ENCODE results near the gene ZSCAN5B. TPM values are rescaled to one million over a fixed set of nuclear protein-coding genes. Genes with fewer than 3 reads are reported as not detected.

Gene ZSCAN5B
- total RNA-seq, 1 donor from 2014 or later, result not detected

GRCh38 chr19:56161534-56161933 lies 36.0 kb downstream of the ZSCAN5B start:
- TF ChIP-seq, protein P1, sequence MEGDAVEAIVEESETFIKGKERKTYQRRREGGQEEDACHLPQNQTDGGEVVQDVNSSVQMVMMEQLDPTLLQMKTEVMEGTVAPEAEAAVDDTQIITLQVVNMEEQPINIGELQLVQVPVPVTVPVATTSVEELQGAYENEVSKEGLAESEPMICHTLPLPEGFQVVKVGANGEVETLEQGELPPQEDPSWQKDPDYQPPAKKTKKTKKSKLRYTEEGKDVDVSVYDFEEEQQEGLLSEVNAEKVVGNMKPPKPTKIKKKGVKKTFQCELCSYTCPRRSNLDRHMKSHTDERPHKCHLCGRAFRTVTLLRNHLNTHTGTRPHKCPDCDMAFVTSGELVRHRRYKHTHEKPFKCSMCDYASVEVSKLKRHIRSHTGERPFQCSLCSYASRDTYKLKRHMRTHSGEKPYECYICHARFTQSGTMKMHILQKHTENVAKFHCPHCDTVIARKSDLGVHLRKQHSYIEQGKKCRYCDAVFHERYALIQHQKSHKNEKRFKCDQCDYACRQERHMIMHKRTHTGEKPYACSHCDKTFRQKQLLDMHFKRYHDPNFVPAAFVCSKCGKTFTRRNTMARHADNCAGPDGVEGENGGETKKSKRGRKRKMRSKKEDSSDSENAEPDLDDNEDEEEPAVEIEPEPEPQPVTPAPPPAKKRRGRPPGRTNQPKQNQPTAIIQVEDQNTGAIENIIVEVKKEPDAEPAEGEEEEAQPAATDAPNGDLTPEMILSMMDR (IDR thresholded peaks at IDR 0.05), result no peak
- Mint-ChIP-seq H3K4me1 (ENCODE audit: unreplicated experiment) (no peaks in the 10 kb centered on the region), H3K27ac (ENCODE audit: unreplicated experiment) (no peak overlapping the region), H3K4me3 (ENCODE audit: unreplicated experiment) (no peak overlapping the region), H3K27me3 (ENCODE audit: unreplicated experiment) (no peaks in the 10 kb centered on the region), H3K36me3 (ENCODE audit: unreplicated experiment) (peaks cover 11% of the 10 kb centered on the region), H3K9me3 (ENCODE audit: unreplicated experiment) (no peaks in the 10 kb centered on the region)
- no peak for DNase-seq (ENCODE audit: extremely low spot score, unreplicated experiment)

DNA sequence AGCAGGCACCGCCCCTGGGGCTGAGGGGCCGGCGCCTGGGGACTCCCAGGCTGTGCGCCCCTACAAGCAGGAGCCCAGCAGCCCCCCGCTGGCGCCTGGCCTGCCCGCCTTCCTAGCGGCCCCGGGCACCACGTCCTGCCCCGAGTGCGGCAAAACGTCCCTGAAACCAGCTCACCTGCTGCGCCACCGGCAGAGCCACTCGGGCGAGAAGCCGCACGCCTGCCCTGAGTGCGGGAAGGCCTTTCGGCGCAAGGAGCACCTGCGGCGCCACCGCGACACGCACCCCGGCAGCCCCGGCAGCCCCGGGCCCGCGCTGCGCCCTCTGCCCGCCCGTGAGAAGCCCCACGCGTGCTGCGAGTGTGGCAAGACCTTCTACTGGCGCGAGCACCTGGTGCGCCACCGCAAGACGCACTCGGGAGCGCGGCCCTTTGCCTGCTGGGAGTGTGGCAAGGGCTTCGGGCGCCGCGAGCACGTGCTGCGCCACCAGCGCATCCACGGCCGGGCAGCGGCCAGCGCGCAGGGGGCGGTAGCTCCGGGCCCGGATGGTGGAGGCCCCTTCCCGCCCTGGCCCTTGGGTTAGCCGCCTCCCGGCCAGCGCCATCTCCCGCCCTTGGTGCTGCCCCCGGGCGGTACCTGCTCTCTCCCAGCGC lies 37.8 kb downstream of the ZSCAN5B start:
- no peaks in the 10 kb centered on the region for H3K4me1 Mint-ChIP-seq (ENCODE audit: unreplicated experiment)
- no peaks in the 10 kb centered on the region for H3K27me3 Mint-ChIP-seq (ENCODE audit: unreplicated experiment)
- DNase-seq (ENCODE audit: extremely low spot score, unreplicated experiment), result no peak
- no peak overlapping the region for H3K27ac Mint-ChIP-seq (ENCODE audit: unreplicated experiment)
- H3K9me3 Mint-ChIP-seq (ENCODE audit: unreplicated experiment), result no peaks in the 10 kb centered on the region
- no peak overlapping the region for H3K4me3 Mint-ChIP-seq (ENCODE audit: unreplicated experiment)
- TF ChIP-seq, protein P1 (IDR thresholded peaks at IDR 0.05), result no peak
- H3K36me3 Mint-ChIP-seq (ENCODE audit: unreplicated experiment), result peaks cover 25% of the 10 kb centered on the region

DNA sequence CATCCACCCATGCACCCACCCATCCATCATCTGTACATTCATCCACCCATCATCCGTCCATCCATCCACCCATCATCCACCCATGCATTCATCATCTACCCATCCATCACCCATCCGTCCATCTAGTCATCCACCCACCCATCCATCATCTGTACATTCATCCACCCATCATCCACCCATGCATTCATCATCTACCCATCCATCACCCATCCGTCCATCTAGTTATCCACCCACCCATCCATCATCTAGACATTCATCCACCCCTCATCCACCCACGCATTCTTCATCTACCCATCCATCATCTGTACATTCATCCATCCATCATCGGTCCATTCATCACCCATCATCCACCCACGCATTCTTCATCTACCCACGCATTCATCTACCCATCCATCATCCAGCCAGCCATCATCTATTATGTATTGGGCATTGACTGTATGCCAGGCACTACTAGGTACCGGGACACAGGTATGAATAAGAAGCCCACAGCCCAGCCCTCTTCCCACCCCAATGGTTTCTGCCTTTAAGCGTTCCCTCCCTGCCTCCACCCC lies 38.5 kb downstream of the ZSCAN5B start:
- no peak overlapping the region for H3K4me3 Mint-ChIP-seq (ENCODE audit: unreplicated experiment)
- H3K36me3 Mint-ChIP-seq (ENCODE audit: unreplicated experiment), result peaks cover 27% of the 10 kb centered on the region
- H3K27ac Mint-ChIP-seq (ENCODE audit: unreplicated experiment), result no peak overlapping the region
- no peaks in the 10 kb centered on the region for H3K27me3 Mint-ChIP-seq (ENCODE audit: unreplicated experiment)
- TF ChIP-seq, protein P1 (IDR thresholded peaks at IDR 0.05), result no peak
- DNase-seq (ENCODE audit: extremely low spot score, unreplicated experiment), result no peak
- H3K9me3 Mint-ChIP-seq (ENCODE audit: unreplicated experiment), result no peaks in the 10 kb centered on the region
- H3K4me1 Mint-ChIP-seq (ENCODE audit: unreplicated experiment), result no peaks in the 10 kb centered on the region

DNA sequence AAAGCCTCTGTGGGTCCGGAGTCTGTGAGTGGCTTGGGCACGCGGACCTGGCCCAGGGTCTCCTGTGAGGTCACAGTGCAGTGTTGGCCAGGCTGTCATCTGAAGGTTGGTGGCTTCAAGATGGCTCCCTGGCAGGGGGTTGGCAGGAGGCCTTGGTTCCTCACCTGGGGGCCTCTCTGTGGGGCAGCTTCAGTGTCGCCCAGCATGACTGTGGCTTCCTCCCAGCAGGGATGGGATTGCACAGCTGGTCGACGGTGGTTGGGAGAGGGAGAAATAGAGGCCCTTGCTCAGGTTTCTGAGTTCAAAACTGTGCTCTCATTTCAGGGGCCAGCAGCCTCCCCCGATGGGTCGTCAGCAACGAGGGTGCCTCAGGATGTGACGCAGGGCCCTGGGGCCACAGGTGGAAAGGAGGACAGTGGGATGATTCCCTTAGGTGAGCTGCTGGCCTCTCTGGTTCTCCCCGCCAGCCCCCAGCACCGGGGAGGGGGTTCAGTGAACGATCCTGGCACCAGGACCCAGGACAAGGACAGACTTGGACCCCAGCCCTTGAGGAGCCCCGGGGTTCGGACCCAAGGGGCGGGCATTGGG lies 39.3 kb downstream of the ZSCAN5B start:
- TF ChIP-seq, protein P1 (IDR thresholded peaks at IDR 0.05), result no peak
- Mint-ChIP-seq H3K36me3 (ENCODE audit: unreplicated experiment) (peaks cover 27% of the 10 kb centered on the region), H3K27ac (ENCODE audit: unreplicated experiment) (no peak overlapping the region), H3K9me3 (ENCODE audit: unreplicated experiment) (no peaks in the 10 kb centered on the region), H3K4me1 (ENCODE audit: unreplicated experiment) (peaks cover 3% of the 10 kb centered on the region), H3K27me3 (ENCODE audit: unreplicated experiment) (no peaks in the 10 kb centered on the region), H3K4me3 (ENCODE audit: unreplicated experiment) (no peak overlapping the region)
- no peak for DNase-seq (ENCODE audit: extremely low spot score, unreplicated experiment)

- peaks cover 12% of the 10 kb centered on the region for H3K4me1 Mint-ChIP-seq (ENCODE audit: unreplicated experiment)
- DNase-seq (ENCODE audit: extremely low spot score, unreplicated experiment), result no peak
- no peak overlapping the region for H3K4me3 Mint-ChIP-seq (ENCODE audit: unreplicated experiment)
- no peak overlapping the region for H3K27ac Mint-ChIP-seq (ENCODE audit: unreplicated experiment)
- no peaks in the 10 kb centered on the region for H3K9me3 Mint-ChIP-seq (ENCODE audit: unreplicated experiment)
- TF ChIP-seq, protein P1 (IDR thresholded peaks at IDR 0.05), result no peak
- H3K36me3 Mint-ChIP-seq (ENCODE audit: unreplicated experiment), result peaks cover 27% of the 10 kb centered on the region
- no peaks in the 10 kb centered on the region for H3K27me3 Mint-ChIP-seq (ENCODE audit: unreplicated experiment)
These were observed 40.8 kb downstream of the ZSCAN5B start for GRCh38 chr19:56156768-56157167.

Data from osteocyte (in vitro differentiated cells).